Measurements from ENCODE around the gene EXOC4. TPM values are rescaled to one million over a fixed set of nuclear protein-coding genes. Genes with fewer than 3 reads are reported as not detected.
A peak's percentile ranks its signal among the peaks of the same experiment; 100 is the strongest.
"Not testable (repeated sequence)": the region's sequence is repeated elsewhere in the genome, so short reads cannot be mapped to it uniquely, and the experiment has no call there.

EXOC4 gene
- total RNA-seq, 1 experiment from 2014 or later, result 65.1 TPM

DNA sequence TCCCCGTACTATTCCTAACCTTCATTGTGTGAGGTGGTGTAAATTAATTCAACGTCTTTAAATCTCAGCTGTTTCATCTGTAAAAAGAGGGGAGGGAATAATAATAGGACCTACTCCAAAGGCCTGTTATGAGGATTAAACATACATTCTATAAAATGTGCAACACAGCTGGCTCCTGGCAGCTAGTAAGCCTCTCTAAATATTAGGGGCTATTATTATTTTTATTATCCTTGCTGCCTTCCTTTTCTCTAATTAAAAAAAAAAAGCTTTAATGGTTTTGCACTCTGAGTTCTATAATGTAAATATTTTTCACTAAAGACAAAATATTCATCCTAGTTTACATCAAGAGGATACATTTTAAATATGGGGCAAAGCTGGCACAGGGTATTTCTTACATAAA lies 19.5 kb downstream of the EXOC4 start:
- in situ Hi-C loops (cut with HindIII; ENCODE audit: low pct_unique_long_range_greater_than_20kb, low sequenced_read_pairs), result no loop called here
- DNase-seq (ENCODE audit: low read depth), result no peak

DNA sequence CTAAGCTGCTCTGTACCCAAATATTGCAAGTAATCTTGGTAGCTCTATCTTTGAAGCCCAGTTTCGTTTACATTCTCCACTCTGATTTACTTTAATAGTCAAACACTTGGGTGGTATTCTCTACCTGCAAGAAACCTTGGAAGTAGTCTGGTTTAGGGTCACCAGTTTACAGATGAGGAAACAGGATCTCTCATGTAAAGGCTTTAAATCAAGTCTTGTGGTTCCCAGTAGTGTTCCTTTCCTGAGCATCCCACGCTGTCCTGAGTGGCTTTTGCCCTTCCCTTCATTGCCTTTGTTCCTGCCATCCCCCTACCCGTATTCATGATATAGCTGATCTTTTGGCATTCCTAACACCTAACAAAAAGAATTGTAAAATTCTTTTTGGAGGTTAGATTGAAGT lies 20.3 kb downstream of the EXOC4 start:
- in situ Hi-C loops (cut with HindIII; ENCODE audit: low pct_unique_long_range_greater_than_20kb, low sequenced_read_pairs), result no loop called here
- no peak for DNase-seq (ENCODE audit: low read depth)

DNA sequence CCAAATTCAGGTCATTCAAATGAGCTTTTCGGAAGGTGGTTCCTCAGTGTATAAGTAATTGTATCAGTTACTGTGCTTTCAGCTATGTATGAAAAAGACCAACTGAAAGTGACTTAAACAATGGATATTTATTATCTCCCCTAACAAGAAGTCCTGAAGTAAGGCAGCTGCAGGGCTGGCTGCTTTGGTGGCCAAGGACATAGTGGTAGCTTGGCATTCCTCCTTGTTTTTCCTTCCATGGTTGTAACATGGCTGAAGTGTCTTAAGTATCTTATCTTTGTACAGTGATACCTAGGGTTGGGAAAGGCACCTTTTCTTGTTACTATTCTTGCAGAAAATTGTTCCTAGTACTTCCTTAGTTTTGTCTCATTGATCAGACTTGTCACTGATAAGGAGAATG lies 21.4 kb downstream of the EXOC4 start:
- no peak for DNase-seq (ENCODE audit: low read depth)
- in situ Hi-C loops (cut with HindIII; ENCODE audit: low pct_unique_long_range_greater_than_20kb, low sequenced_read_pairs), result no loop called here

DNA sequence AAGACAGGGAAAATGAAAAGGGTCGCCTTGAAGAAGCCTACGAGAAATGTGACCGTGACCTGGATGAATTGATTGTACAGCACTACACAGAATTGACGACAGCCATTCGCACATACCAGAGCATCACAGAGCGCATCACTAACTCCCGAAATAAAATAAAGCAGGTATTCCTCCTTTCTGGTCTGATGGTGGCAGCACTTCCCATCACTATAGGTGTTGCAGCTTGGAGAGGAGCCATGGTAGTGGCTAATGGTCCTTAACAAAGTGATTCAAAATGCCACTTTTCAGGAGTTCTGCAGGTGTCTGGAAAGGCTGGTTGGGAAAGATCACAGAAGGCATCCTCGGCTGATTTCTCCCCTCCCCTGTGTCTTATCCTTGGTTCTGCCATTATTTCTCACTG lies 22.1 kb downstream of the EXOC4 start:
- DNase-seq (ENCODE audit: low read depth), result peak; percentile 10
- in situ Hi-C loops (cut with HindIII; ENCODE audit: low pct_unique_long_range_greater_than_20kb, low sequenced_read_pairs), result no loop called here

DNA sequence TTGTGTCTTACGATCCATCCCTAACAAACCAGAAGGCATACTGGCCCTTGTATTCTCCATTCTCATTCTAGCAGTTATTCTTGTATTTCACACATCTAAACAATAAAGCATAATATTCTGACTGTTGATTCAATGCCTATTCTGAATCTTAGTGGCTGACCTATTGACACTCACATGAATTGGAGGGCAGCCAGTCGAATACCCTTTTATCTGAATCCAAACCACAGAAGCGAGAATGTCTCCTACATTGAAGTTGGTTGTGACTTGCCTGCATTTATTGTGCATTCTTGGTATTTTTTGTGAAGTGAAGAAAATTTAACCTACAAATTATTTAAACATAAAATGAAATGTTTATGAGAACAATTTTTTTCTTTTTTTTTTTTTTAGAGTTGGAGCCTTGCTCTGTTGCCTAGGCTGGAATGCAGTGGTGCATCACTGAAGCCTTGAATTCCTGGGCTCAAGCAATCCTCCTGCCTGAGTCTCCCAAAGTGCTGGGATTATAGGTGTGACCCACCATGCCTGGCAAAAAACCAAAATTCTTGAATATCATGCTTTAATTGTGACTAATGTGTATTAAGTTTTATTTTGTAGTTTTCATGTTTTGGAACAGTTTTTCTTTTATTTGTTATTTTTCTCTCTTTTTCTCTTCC lies 22.7 kb downstream of the EXOC4 start:
- in situ Hi-C loops (cut with HindIII; ENCODE audit: low pct_unique_long_range_greater_than_20kb, low sequenced_read_pairs), result no loop called here
- DNase-seq (ENCODE audit: low read depth), result no peak

DNA sequence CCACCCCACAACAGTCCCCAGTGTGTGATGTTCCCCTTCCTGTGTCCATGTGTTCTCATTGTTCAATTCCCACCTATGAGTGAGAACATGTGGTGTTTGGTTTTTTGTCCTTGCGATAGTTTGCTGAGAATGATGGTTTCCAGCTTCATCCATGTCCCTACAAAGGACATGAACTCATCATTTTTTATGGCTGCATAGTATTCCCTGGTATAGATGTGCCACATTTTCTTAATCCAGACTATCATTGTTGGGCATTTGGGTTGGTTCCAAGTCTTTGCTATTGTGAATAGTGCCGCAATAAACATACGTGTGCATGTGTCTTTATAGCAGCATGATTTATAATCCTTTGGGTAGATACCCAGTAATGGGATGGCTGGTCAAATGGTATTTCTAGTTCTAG lies 26.1 kb downstream of the EXOC4 start:
- DNase-seq (ENCODE audit: low read depth); in situ Hi-C loops (cut with HindIII; ENCODE audit: low pct_unique_long_range_greater_than_20kb, low sequenced_read_pairs): not testable (repeated sequence)

DNA sequence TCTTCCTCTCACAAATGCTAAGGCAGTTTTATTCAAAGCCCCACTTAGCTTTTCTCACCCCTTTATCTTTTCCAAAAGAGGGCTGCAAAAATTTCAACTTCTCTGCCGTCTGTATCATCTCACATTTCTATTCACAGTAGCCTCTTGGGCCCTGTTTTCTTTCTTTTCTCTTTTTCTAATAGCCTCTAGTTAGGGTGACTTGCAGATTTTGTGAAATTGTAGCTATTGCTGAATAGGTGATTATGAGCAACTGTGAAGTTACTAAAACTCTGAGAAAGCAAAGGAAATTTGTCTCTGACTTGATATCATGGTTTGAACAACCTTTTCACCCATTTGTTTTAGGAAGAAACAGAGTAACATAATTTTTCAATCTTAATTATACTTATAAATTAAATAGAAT lies 29.2 kb downstream of the EXOC4 start:
- in situ Hi-C loops (cut with HindIII; ENCODE audit: low pct_unique_long_range_greater_than_20kb, low sequenced_read_pairs), result no loop called here
- no peak for DNase-seq (ENCODE audit: low read depth)

DNA sequence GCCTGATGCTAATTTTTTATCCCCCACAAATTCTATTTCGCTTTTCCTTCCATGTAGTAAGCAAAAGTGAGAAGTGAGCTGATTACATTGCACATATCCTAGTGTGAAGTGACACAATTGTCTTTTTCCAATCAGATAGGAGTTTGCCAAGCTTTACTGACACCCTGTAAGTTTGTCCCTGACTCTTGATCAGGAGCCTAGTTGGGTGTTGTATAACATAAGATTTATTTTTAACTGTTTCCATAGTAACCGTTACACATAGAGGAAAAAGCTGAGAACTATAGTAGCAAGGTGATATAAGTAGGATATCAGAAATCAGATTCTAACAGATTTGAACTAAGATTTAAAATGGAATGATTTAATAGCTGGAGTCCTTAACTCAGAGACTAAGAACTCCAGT lies 31.2 kb downstream of the EXOC4 start:
- in situ Hi-C loops (cut with HindIII; ENCODE audit: low pct_unique_long_range_greater_than_20kb, low sequenced_read_pairs), result no loop called here
- DNase-seq (ENCODE audit: low read depth), result no peak

DNA sequence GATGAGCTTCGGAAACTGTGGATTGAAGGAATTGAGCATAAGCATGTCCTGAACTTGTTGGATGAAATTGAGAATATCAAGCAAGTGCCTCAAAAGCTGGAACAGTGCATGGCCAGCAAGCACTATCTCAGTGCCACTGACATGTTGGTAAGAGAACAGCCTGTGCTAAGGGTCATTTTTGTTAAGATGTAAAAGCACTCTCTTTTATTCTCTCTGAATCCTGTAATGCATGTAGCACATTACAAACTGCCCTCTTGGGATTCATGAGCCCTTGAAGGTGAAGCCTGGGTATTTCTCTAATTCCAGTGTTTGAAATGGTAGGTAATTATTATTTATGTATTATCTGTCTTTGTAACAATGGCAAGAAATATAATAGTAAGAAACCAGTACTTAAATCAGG lies 36.1 kb downstream of the EXOC4 start:
- DNase-seq (ENCODE audit: low read depth), result no peak
- in situ Hi-C loops (cut with HindIII; ENCODE audit: low pct_unique_long_range_greater_than_20kb, low sequenced_read_pairs), result no loop called here

DNA sequence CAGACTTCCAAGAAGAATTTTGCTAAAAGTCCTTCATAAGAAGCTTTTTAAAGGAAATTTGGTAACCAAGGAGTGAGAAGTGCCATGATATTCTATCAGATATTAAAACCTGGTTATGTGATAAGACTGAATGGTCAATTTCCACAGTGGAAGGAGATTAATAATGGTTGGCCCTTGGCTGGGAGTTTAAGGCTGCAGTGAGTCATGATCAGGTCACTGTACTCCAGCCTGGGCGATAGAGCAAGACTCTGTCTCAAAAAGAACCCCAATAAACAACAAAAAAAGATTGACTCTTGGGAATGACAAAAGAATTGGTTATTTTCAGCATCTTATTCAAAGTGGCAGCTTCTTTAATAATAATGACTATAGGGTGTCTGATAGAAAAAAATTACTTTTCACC lies 37.2 kb downstream of the EXOC4 start:
- no peak for DNase-seq (ENCODE audit: low read depth)
- in situ Hi-C loops (cut with HindIII; ENCODE audit: low pct_unique_long_range_greater_than_20kb, low sequenced_read_pairs), result no loop called here

DNA sequence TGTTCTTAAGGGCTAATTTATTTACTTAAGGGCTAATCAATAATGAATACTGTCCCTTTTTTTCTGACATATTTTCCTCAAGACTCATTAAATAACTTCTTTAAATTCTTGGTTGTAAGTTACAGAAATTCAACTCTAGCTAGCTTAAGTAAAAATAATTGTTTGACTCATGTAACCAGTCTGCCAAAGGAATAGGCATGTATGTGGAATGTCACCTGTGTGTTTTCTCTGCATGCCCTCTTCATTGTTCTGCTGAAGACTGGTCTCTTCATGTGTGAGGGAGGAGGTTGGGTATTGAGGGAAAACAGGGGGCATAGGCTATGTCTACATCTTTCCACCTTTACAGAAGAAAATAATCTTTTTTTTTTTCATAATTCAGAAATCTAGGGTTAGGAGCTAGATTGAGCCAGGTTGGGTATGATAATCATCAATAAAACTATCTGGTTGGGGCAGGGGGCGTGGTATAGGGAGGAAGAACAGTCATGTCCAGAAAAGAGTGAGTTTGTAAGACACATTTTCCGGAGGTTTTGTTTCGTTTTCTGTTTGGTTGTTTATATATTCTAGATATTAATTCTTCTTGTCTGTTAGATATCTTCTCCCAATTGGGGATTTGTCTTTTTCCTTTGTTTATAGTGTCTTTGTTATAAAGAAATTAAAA lies 37.9 kb downstream of the EXOC4 start:
- in situ Hi-C loops (cut with HindIII; ENCODE audit: low pct_unique_long_range_greater_than_20kb, low sequenced_read_pairs), result no loop called here
- no peak for DNase-seq (ENCODE audit: low read depth)

DNA sequence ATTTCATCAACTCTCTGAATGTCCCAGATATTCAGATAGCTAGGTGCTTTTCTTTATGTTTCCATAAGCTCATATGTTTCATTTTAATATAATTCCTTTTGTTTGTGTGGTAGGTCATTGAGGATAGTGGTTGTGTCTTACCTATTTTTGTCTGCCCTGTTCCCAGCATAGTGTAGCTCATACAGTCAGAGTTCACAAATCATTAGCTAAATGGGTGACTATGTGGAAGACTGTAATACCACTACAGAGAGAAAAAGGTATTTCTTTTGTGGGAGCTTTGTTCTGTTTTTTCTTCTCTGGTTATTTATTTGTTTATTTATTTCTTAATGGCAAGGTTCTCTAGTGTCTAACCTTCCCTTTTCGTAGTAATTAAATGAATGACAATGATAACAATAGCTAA lies 39.8 kb downstream of the EXOC4 start:
- DNase-seq (ENCODE audit: low read depth), result no peak
- in situ Hi-C loops (cut with HindIII; ENCODE audit: low pct_unique_long_range_greater_than_20kb, low sequenced_read_pairs), result no loop called here

DNA sequence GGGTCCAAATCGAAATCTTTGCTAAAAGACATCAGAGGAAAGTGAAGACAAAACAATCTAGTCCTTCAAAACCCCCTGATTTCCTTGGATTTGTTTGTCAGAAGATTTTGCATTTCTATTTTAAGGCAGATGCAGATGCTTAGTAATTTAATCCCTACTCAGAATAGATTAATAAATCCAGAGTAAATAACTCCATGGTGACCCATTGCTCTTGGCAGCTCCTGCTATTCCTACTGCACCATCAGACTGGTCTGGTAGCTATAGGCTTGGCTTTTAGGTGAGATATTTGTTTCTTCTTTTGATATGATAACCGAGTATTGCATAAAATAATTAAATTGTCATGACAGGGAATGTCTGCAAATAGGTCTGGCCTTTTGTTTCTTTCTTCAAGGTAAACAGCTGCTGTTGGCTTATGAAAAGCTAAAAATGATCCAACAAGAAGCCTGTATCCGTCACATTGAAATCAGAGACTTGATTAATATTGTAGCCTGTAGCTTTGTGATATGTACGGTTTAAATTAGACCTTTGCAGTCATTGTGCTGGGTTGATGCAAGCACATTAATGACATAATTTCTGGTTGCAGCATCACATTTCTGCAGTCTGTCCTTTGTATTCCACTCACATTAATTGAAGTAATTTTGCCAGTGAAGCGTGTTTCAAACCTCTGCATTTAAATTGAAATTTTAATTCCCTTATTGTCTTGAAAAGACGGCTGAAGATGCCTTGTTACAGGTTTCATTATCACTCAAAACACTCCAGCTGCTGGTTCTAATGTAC lies 40.7 kb downstream of the EXOC4 start:
- DNase-seq (ENCODE audit: low read depth), result no peak
- in situ Hi-C loops (cut with HindIII; ENCODE audit: low pct_unique_long_range_greater_than_20kb, low sequenced_read_pairs), result no loop called here

DNA sequence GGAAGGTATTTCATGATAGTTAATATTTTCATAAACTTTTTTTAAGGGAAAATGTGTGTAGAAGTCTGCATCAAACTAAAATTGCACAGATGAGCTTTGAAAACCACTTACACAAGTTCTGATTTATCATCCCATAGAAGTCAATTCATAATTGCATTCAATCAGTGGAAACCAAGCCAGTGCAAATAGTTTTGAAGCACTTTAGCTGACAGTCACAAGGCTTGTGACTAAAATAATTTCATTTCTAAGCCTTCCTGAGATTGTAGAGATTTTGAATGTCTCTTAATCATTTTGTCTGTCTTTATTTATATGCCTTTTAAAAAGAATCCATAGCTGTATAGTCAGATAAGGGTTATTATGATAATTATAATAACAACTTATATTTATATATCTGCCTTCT lies 41.4 kb downstream of the EXOC4 start:
- no peak for DNase-seq (ENCODE audit: low read depth)
- in situ Hi-C loops (cut with HindIII; ENCODE audit: low pct_unique_long_range_greater_than_20kb, low sequenced_read_pairs), result no loop called here

DNA sequence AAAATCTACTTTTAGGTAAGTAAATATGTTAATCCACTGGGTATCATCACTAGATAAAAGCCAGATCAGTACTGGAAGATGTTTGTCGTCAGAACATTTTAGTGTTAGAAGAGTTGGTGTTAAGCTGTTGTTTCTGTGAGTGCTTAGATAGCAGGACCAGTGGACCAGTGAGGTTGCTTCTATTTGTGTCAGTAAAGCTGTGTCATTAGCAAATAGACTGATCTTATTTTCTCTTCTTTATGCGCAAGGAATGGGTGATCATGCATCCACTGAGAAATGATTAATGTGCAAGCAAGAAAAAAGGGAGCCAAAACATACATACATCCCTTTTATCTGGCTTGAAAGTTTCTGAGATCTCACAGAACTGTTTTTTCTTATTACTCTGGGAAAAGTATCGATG lies 42.6 kb downstream of the EXOC4 start:
- in situ Hi-C loops (cut with HindIII; ENCODE audit: low pct_unique_long_range_greater_than_20kb, low sequenced_read_pairs), result no loop called here

DNA sequence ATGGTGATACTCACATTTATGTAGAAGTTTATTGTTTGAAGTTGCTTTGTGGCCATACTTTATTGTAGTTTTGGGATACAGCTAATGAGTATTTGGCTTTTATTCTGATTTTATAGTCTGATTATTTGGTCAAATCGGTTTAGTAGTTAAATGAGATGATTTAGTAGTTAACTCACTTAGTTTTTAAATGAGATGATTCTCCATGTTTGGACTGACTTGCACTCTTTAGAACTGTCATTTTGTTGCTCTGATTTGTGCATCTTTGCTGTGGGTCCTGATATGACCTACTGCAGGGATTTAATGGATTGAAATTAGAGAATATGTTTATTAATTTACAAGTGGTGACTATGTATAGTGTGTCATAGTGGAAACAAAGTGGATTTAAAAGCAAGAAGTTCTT lies 44.2 kb downstream of the EXOC4 start:
- in situ Hi-C loops (cut with HindIII; ENCODE audit: low pct_unique_long_range_greater_than_20kb, low sequenced_read_pairs), result no loop called here
- DNase-seq (ENCODE audit: low read depth), result no peak

More for the DNA sequence above, 42.6 kb downstream of the EXOC4 start:
- no peak for DNase-seq (ENCODE audit: low read depth)

DNA sequence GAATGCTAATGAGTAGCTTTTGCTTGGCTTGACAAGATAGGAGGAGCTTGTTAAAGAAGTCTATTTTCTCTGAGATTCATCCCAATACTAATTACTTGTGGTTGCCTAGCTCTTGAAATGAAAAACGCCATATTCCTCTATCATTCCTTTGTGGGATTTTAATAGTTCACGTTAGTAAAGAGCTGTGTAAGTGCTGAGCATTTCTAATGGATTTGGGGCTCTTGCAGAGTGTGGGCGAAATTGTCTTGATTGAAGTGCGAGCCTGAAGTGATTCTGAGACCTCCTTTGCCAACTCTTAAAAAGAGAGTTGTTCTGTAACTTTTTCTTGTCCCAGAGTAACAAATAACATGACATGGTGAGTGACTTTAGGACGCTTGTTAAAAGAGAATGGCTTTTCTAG lies 45.2 kb downstream of the EXOC4 start:
- DNase-seq (ENCODE audit: low read depth), result no peak
- in situ Hi-C loops (cut with HindIII; ENCODE audit: low pct_unique_long_range_greater_than_20kb, low sequenced_read_pairs), result no loop called here

DNA sequence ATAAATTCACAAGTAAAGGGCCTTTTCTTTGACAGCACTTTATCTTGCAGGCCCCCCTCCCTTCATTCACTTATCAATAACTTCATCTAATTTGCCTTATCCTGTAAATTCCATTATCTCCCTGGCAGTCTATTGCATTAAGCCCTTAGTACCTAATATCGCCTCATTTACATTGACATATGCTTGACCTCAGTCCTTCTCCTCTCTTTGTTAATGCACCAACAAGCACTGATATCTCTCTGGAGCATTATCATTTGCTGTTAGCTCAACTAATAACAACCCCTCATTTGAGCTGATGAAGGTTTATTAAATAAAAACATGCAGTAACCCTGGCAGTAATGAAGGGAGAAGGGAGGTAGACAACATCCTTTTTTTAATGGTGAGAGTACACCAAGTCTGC lies 46.8 kb downstream of the EXOC4 start:
- DNase-seq (ENCODE audit: low read depth), result no peak
- in situ Hi-C loops (cut with HindIII; ENCODE audit: low pct_unique_long_range_greater_than_20kb, low sequenced_read_pairs), result no loop called here

DNA sequence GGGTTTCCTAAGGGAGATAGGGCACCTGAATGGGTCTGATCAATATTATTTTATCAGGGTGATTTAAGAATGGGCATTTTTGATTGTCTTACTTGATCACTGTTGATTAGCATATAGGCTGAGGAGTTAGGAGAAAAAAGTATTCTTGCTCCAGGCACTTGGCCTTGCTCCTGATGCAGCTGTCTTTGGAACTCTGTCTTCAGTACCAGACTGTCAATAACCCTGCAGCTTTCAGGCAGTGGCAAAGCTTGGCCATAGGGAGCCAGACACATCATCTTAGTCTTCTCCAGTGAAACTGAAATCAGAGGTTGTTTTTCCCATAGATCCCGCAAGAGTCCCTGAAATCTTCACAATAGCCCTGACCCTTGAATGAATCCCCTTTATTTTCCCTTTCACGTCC lies 47.2 kb downstream of the EXOC4 start:
- in situ Hi-C loops (cut with HindIII; ENCODE audit: low pct_unique_long_range_greater_than_20kb, low sequenced_read_pairs), result no loop called here

DNA sequence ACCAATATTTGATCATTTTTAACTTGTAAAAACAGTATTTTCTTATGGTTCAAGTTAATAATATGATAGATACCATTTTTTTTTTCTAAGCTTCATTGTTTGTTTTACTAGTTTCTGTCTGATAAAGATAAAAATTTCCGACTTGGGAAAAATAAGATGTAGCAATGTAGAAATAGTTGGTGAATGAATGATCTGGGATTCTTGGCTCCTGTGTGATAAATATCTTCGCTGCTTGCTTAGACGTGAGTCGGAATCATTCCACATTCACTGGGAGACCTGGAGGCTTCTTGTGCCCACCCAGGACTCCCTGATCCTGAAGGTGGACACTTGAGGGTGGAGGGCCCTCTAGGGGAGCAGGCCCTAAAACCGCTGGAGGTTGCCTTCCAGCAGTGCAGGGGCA lies 47.9 kb downstream of the EXOC4 start:
- no peak for DNase-seq (ENCODE audit: low read depth)
- in situ Hi-C loops (cut with HindIII; ENCODE audit: low pct_unique_long_range_greater_than_20kb, low sequenced_read_pairs), result no loop called here

More for the DNA sequence above, 47.2 kb downstream of the EXOC4 start:
- DNase-seq (ENCODE audit: low read depth), result no peak

All from Caki2 (cell line).